ENCODE results near the gene AMFR.

DNA sequence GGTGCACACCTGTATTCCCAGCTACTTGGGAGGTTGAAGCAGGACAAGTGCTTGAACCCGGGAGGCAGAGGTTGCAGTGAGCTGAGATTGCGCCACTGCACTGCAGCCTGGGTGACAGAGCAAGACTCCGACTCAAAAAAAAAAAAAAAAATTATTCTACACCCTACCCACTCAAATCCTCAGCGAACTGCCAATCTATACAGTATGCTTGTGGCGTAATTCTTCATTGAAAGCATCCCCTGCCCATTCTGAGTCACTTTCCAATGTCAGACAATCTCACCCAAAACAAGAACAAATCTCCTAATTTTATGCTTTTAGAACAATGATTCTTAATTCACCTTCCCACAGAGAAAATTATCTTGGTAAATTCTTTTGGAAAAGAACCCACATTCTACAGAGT is 12.0 kb downstream of the AMFR start:
- TF ChIP-seq, protein P1, sequence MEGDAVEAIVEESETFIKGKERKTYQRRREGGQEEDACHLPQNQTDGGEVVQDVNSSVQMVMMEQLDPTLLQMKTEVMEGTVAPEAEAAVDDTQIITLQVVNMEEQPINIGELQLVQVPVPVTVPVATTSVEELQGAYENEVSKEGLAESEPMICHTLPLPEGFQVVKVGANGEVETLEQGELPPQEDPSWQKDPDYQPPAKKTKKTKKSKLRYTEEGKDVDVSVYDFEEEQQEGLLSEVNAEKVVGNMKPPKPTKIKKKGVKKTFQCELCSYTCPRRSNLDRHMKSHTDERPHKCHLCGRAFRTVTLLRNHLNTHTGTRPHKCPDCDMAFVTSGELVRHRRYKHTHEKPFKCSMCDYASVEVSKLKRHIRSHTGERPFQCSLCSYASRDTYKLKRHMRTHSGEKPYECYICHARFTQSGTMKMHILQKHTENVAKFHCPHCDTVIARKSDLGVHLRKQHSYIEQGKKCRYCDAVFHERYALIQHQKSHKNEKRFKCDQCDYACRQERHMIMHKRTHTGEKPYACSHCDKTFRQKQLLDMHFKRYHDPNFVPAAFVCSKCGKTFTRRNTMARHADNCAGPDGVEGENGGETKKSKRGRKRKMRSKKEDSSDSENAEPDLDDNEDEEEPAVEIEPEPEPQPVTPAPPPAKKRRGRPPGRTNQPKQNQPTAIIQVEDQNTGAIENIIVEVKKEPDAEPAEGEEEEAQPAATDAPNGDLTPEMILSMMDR (IDR thresholded peaks at IDR 0.05), result no peak
- TF ChIP-seq POLR2A (IDR thresholded peaks at IDR 0.05) (no peak), POLR2AphosphoS5 (IDR thresholded peaks at IDR 0.05) (no peak), EP300 (IDR thresholded peaks at IDR 0.05) (no peak)

Data from suprapubic skin (tissue), 4 donors.